HL-60/S4 treated with phorbol 12-myristate 13-acetate at 8.2 ng/mL for 4 days and 3 days (cell line): ENCODE measurements around the gene CMTM5.
"Not testable (repeated sequence)": the region's sequence is repeated elsewhere in the genome, so short reads cannot be mapped to it uniquely, and the experiment has no call there.

Experiments
- in situ Hi-C: fragments of 300-500 bp; cut with MboI; formaldehyde crosslinking; loops from 2 replicates; pipeline ENCODE4 v1.15.0; 2022; ENCODE audit warnings: low sequenced_read_pairs

The CMTM5 gene

DNA sequence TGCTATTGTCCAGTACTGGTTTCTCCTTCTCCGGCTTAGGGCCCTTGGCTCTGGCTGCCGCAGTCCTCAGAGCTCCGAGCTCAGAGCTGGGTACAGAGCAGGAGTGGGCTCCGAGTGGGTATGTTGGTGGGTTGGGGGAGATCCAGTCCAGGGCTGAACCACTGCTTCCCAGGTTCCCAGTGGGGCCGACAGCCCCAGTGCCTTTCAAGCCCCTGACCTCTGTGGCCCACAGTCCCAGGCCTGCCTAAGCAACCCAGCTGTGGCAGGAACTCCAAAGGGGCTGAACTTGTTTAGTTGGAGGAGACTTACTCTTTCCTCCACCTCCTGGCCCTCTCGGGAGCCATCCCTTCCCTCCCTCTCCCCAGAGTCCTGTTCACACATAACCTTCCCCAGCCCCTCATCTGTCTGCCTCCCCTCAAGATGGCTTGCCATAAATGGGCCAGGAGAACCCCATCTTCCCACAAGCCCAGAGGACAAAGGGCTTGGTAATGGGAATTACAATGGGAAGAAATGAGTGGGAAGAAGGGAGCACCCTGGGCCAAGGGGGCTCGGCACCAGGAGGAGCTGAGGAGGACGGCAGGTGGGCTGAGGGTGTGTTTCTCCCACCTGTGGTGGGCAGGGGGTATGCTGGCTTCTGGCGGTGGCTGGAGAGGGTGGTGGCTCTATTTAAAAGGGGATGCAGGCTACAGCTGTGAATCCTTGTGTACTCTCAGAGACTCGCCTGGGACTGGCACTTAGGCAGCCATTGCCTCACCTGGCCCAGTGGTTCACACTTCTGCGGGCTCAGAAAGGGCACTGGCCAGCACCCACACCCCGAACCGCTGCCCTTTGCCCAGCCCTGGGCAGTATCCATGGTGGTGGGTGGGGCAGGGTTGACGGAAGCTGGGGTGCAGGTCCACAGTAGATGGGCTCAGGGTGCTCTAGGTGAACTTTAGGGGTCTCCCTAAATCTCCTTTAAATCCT, 35.0 kb downstream of the CMTM5 start:
- in situ Hi-C loops, result no loop called here

DNA sequence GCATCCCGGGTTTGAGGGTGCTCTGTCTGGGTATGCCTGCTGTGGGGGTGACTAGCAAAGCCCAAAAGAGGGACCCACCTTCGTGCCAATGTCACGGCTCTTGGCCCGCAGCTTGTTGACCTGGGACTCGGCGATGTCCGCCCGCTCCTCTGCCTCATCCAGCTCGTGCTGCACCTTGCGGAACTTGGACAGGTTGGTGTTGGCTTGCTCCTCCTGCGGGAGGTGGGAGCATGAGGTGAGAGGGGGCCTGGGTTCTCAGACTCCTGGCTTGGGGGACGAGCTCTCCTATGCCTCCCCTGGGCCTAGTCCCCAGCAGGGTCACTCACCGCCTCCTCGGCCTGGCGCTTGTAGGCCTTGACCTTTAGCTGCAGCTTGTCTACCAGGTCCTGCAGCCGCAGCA, 36.8 kb downstream of the CMTM5 start:
- in situ Hi-C loops, result no loop called here

DNA sequence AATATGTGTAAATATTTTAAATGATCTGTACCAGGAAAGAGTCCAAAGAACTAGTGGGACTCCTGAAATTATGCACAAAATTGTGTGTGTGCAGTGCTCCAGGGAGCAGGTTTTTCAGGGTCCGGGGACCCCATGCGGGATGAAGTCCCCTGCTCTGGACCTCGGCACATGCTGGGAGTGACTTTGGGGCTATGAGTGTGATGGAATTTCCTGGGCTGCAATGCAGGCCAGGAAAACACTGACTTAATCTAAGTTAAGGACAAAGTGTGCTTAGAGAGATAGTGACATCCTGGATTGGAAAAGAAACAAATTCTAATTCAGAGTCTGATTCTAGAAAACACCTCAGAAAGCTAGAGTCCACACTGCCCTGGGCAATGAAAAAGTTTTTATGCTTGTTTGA, 37.4 kb downstream of the CMTM5 start:
- in situ Hi-C loops, result no loop called here

DNA sequence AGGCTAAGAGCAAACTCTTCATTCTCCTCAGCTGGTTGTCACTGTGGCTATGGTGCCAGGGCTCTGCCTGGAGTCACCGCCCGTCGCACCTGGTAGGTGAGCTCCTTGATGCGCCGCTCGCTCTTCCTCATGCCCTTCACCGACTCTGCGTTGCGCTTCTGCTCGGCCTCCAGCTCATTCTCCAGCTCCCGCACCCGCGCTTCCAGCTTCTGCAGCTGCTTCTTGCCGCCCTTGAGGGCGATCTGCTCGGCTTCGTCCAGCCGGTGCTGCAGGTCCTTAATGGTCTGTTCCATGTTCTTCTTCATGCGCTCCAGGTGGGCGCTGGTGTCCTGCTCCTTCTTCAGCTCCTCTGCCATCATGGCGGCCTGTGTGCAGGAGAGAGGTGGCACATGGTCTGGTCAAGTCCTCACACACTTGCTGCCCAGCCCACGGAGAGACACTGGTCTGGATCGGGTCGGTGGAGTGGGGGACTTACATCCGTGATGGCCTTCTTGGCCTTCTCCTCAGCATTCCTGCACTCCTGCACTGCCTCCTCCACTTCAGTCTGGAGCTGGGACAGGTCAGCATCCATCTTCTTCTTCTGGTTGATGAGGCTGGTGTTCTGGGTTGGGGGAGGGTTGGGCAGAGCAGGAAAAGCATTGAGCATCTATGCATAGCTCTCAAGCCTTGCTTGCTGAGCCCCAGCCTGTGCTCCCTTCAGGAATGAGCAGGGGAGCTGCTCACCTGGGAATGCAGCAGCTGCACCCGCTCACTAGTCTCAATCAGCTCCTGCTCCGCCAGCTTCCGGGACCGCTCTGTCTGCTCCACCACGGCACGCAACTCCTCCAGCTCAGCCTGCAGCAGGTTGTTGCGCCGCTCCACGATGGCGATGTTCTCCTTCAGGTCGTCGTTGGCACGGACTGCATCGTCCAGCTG, 38.3 kb downstream of the CMTM5 start:
- in situ Hi-C loops, result no loop called here

DNA sequence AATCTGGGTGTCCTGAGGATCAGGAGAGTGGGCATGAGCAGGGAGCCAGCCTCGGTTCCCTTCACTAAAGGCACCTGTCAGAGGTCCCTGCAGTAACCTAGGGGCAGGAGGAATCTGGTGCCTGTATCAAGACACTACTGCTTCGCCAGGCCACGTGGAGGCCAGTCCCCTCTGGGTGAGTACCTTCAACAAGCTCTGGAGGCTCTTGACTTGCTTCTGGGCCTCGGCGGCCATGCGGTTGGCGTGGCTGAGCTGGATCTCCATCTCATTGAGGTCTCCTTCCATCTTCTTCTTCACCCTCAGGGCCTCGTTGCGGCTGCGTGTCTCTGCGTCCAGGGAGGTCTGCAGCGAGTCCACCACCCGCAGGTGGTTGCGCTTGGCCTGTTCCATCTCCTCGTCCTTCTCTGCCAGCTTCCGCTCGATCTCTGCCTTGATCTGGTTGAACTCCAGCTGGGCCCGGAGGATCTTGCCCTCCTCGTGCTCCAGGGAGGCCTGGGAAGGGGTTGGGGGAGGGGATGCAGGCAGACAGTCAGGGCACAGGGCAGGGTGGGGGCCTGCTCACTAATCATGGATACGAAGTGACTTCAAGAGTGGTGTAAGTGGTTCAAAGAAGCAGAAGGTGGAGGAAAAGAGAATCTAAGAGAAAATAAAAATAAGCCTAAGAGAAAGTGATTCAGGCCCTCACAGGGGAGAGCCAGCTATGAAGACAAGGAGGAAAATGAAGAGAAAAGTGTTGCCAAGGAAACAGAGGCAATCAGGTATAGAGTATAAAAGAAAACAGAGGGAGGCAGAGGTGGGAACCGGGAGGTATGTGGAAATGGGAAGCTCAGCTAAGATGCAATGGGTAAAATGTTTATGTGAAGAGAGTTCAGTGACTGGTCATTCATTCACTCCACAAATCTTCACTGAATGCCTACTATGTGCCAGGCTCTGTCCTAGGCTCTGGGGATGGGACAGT, 39.3 kb downstream of the CMTM5 start:
- in situ Hi-C loops, result no loop called here

DNA sequence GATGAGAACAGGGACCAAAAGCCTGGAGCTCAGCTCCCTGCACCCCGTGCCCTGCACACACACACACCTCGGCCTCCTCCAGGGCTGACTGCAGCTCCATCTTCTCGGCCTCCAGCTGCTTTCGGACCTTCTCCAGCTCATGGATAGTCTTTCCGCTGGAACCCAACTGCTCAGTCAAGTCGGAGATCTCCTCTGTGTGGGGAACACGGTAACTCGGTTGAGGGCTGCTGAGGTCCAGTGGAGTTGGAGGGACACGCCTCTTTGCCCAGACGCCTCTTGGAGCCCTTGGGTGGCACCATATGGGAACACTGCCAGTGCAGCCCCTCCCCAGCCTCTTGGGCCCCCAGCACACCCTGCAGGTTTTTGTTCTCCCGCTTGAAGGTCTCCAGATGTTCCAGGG, 40.0 kb downstream of the CMTM5 start:
- in situ Hi-C loops, result no loop called here

DNA sequence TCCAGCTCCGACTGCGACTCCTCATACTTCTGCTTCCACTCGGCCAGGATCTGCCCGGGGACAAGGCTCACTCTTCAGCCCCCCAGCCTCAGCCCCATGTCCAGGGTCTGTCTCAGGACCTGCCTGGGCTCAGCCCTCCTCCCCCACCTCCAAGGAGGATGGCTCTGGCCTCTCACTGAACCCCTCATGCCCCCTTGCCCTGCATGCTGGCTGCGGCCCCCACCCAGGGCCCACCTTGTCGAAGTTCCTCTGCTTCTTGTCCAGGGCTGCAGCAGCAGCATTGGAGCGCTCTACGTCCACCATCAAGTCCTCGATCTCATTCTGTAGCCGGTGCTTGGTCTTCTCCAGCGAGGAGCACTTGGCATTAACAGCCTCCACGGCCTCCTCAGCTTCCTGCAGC, 40.4 kb downstream of the CMTM5 start:
- in situ Hi-C loops, result not testable (repeated sequence)

DNA sequence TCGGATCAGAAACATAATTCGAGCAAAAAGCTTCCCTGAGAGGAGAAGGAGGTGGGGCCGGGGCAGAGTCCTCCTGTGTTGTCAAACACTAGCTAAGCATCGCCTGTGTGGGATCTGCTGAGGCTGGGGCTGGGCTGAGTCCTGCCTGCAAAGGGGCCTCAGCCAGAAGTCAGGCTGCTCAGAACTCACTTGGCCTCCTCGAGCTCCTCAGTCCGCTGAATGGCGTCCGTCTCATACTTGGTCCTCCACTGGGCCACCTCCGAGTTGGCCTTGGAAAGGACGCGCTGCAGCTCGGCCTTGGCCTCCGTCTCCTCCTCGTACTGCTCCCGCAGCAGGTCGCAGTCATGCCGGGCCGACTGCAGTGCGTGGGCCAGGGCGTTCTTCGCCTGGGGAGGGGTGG, 41.2 kb downstream of the CMTM5 start:
- in situ Hi-C loops, result no loop called here

DNA sequence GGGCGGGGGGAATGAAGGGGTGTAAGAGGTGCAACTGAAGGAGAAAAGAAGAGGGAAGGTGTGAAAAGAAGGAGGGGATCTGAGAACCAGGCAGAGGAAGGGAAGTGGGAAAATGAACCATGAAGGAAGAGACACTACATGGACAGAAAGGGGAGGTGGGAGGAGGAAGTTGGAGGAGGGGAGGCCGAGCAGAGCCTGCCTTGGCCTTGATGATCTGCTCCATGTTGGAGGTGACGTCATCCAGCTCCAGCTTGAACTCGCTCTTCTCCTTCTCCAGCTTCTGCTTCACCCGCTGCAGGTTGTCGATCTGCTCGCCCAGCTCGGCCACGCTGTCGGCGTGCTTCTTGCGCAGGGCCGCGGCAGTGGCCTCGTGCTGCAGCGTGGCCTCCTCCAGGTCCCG, 42.8 kb downstream of the CMTM5 start:
- in situ Hi-C loops, result not testable (repeated sequence)

DNA sequence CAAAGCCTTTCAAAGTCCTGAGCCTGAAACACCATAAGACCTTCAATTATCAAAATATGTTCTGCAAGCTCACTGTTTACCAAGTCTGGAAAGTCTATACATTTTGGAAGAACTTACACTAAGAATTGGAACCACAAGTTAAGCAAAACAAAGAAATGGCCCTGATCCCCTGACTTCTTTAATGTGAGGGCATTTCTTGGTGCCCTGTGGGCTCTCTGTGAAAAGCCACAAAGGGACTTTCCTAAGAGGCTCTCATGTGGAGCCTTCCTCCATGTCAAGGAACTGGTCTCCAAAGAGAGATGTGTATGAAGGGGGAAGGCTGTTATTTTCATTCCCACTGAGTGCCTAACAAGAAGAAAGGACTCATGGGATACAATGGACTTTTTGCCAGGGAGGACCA, 44.7 kb downstream of the CMTM5 start:
- in situ Hi-C loops, result no loop called here

DNA sequence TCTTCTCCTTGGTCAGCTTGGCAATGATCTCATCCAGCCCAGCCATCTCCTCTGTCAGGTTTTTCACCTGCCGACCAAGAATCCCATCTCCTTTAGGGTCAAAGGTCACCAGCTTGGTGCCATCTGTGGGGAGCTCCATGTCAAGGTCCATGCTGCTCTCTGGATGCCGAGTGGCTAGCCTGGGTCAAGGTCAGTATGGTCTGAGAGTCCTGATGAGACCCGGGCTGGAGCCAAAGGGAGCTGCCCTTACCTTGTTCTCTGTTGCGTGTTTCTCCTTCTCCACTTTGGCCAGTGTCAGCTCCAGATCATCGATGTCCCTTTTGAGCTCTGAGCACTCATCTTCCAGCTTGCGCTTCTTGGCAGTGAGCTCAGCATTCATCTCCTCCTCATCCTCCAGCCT, 46.8 kb downstream of the CMTM5 start:
- in situ Hi-C loops, result no loop called here

DNA sequence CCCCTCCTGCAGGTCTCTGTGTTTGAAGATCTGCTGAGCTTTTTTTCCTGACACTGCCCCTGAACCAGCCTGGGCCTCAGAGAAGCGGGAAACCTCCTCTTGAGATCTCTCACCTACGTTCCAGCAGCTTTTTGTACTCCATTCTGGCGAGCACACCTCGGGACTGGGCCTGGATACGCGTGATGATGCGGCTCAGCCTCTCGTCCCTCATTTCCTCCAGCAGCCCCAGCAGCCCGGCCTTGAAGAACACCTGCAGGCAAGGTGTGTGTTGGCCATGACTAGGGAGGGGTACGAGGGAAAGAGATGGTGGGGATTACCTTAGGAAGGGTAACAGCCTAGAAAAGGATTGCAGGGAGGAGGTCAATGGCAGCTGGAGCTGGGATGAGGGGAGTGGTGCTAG, 48.3 kb downstream of the CMTM5 start:
- in situ Hi-C loops, result no loop called here

DNA sequence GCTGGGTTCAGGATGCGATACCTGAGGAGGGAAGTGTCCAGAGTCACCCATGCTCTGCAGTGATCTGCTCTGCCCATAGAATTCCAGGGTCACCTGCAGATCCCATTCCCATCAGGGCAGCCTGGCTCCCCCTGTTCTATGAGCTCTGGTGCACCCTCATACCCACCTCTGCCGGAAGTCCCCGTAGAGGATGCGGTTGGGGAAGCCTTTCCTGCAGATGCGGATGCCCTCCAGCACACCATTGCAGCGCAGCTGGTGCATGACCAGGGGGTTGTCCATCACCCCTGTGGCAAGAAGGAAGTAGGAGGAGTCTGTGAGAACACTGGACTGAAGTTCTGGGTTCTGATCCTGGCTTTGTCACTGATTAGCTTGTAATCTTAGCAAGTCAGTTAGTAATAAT, 49.0 kb downstream of the CMTM5 start:
- in situ Hi-C loops, result not testable (repeated sequence)

DNA sequence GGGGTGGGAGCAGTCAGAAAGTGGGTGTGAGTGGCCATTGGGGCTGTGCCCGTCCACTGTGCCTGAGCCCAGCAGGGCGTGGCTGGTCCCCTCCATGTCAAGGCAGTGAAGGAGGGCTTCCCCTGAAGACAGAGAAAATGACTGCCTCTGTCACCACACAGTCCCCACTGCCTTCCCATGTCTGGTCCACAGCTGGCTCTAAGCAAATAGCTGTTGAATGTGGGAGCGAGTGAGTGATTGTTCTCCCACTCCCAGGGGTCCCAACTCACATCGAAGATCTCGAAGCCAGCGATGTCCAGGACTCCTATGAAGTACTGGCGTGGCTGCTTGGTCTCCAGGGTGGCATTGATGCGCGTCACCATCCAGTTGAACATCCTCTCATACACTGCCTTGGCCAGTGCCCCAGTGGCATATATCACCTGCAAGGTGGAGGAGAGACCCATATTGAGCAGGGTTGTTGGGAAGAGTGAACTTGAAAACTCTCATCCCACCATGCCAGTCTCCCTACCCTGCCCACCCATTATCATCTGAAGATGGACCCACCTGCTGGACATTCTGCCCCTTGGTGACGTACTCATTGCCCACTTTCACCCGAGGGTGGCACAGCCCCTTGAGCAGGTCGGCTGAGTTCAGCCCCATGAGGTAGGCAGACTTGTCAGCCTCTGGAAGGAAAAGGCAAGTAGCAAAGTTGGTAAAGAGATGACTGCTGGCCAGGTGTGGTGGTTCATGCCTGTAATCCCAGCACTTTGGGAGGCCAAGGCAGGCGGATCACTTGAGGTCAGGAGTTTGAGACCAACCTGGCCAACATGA, 52.0 kb downstream of the CMTM5 start:
- in situ Hi-C loops, result no loop called here
